Left ventricle myocardium inferior (tissue), 1 donor: ENCODE data around the gene REEP6. TPM values are rescaled to one million over a fixed set of nuclear protein-coding genes. Genes with fewer than 3 reads are reported as not detected.
A peak's percentile ranks its signal among the peaks of the same experiment; 100 is the strongest.

Experiments used
- DNase-seq: peaks from one replicate; pipeline ENCODE4 v3.0.0-alpha.2; 2020
- H3K27ac ChIP-seq: fragments of 200-600 bp; replicated peaks from 2 replicates; pipeline ENCODE4 v1.8.0; 2021
- H3K27me3 ChIP-seq: fragments of 200-600 bp; 2 replicates; pipeline ENCODE4 v1.8.0; 2021; ENCODE audit warnings: low read depth
- H3K36me3 ChIP-seq: fragments of 200-600 bp; 2 replicates; pipeline ENCODE4 v1.8.0; 2021
- H3K4me1 ChIP-seq: fragments of 200-600 bp; 2 replicates; pipeline ENCODE4 v1.8.0; 2021
- H3K4me3 ChIP-seq: fragments of 200-600 bp; 2 replicates; pipeline ENCODE4 v1.8.0; 2021; ENCODE audit warnings: mild to moderate bottlenecking, moderate library complexity
- H3K9me3 ChIP-seq: fragments of 200-600 bp; replicated peaks from 2 replicates; pipeline ENCODE4 v1.8.0; 2021
- CTCF ChIP-seq: fragments of 200-600 bp; IDR thresholded peaks from 2 replicates; pipeline ENCODE4 v1.8.0; 2021; ENCODE audit warnings: antibody characterized with exemption, mild to moderate bottlenecking, borderline replicate concordance
- intact Hi-C: fragments of 100-400 bp; cut with micrococcal nuclease; formaldehyde crosslinking; loops from one replicate; pipeline ENCODE4 v1.11.0; 2022
- total RNA-seq: library from RNA; stranded (reverse); fragmentation: NEBNext Ultra II Directional; extraction: Animal tissue kit (Norgen Biotek cat#: 25700); gene quantifications from one replicate; pipeline ENCODE4 v1.2.1, GENCODE V29; 2021
- donor health status: DM: no; HTN: yes; CAD: no; lungs with severe emphysema.

Gene REEP6
- total RNA-seq, 1 donor from 2014 or later, result 1.9 TPM

GRCh38 chr19:1469255-1470054 is 21.5 kb upstream of the REEP6 start:
- peak overlapping the region; percentile 75 for H3K4me3 ChIP-seq
- intact Hi-C loops, result no loop called here
- H3K27ac ChIP-seq, result peak overlapping the region; percentile 38
- H3K9me3 ChIP-seq, result no peaks in the 10 kb centered on the region
- no peak for DNase-seq
- H3K4me1 ChIP-seq, result peaks cover 82% of the 10 kb centered on the region
- no peaks in the 10 kb centered on the region for H3K36me3 ChIP-seq
- H3K27me3 ChIP-seq, result peaks cover 82% of the 10 kb centered on the region
- no peak for TF ChIP-seq CTCF

- Histone ChIP-seq H3K27me3 (peaks cover 78% of the 10 kb centered on the region), H3K4me1 (peaks cover 86% of the 10 kb centered on the region), H3K27ac (peak overlapping the region; percentile 38), H3K4me3 (peak overlapping the region; percentile 75), H3K36me3 (no peaks in the 10 kb centered on the region), H3K9me3 (no peaks in the 10 kb centered on the region)
- no peak for DNase-seq
- intact Hi-C loops, result no loop called here
- TF ChIP-seq CTCF, result no peak
Observed at GRCh38 chr19:1470055-1470304, 21.0 kb upstream of the REEP6 start.

GRCh38 chr19:1470305-1471009 is 20.5 kb upstream of the REEP6 start:
- no peaks in the 10 kb centered on the region for H3K9me3 ChIP-seq
- peak overlapping the region; percentile 38 for H3K27ac ChIP-seq
- H3K36me3 ChIP-seq, result no peaks in the 10 kb centered on the region
- H3K27me3 ChIP-seq, result peaks cover 73% of the 10 kb centered on the region
- DNase-seq, result peak; percentile 51
- no peak for TF ChIP-seq CTCF
- peaks cover 82% of the 10 kb centered on the region for H3K4me1 ChIP-seq
- intact Hi-C loops, result no loop called here
- peak overlapping the region; percentile 75 for H3K4me3 ChIP-seq

GRCh38 chr19:1471010-1471514 is 19.9 kb upstream of the REEP6 start:
- peaks cover 76% of the 10 kb centered on the region for H3K4me1 ChIP-seq
- H3K27ac ChIP-seq, result no peak overlapping the region
- TF ChIP-seq CTCF, result no peak

GRCh38 chr19:1471515-1472160 is 19.3 kb upstream of the REEP6 start:
- H3K4me3 ChIP-seq, result peak overlapping the region; percentile 75
- no peak overlapping the region for H3K27ac ChIP-seq
- peaks cover 61% of the 10 kb centered on the region for H3K27me3 ChIP-seq
- H3K9me3 ChIP-seq, result no peaks in the 10 kb centered on the region
- no peak for DNase-seq
- no peak for TF ChIP-seq CTCF
- peaks cover 71% of the 10 kb centered on the region for H3K4me1 ChIP-seq
- H3K36me3 ChIP-seq, result peaks cover 4% of the 10 kb centered on the region
- intact Hi-C loops, result no loop called here

More at GRCh38 chr19:1471010-1471514, 19.9 kb upstream of the REEP6 start:
- Histone ChIP-seq H3K27me3 (peaks cover 67% of the 10 kb centered on the region), H3K4me3 (peak overlapping the region; percentile 75), H3K9me3 (no peaks in the 10 kb centered on the region), H3K36me3 (peaks cover under 1% of the 10 kb centered on the region)
- intact Hi-C loops, result no loop called here
- no peak for DNase-seq
